ENCODE measurements around the gene VGLL3.

The VGLL3 gene

DNA sequence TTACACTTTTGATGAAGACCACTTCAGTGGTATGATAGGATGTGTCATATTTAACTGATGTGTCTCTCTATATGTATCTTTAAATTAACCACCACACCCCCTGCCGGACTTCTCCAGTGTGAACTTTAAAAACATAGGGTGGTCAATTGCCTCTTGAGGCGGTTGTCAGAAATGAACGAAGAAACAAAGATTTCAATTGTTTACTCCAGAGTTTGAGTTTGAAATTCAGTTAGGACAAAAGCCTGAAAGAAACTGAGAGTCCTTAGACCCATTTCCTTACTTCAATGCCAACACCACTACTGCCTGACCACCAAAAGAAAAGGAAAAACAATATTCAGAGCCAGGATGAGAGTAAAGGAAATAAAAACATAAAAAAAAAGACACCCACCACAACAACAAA is 40.2 kb downstream of the VGLL3 start:
- DNase-seq (ENCODE audit: low spot score), result no peak

DNA sequence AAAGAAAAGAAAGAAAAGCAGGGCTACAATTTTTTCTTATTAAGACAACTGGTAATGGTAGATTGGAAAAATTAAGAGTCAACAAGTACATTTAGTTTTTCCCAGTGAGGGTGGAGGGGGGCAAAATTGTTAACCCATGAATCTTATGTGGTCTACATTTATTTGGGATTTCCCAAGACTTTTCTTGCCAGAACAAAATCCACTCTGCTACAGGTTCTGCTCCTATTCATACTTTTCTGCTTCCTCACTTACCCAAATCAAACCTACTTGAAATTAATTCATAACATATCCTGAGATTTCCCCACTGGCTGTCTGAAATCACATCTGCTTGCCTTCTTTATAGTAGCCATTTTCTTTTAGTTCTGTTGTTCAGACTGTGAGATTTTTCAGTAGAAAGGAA is 41.1 kb downstream of the VGLL3 start:
- no peak for DNase-seq (ENCODE audit: low spot score)

DNA sequence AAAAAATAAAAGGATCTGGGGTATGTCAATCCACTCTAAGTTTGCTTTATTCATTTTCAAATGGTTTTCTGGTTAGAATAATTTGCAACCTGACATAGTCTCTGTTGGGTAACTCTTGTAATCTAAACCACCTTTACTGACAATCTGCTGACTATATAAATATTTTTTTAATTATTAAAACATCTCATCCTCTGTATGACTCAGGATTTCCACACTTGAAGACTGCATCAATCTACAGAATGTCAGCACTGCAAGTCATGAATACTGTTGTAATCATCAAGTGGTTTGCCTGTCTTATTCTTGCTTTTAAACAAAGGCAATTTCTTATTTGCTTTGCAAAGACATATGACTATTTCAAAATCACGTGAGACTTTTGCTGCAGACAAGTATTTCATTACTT is 42.1 kb downstream of the VGLL3 start:
- DNase-seq (ENCODE audit: low spot score), result no peak

DNA sequence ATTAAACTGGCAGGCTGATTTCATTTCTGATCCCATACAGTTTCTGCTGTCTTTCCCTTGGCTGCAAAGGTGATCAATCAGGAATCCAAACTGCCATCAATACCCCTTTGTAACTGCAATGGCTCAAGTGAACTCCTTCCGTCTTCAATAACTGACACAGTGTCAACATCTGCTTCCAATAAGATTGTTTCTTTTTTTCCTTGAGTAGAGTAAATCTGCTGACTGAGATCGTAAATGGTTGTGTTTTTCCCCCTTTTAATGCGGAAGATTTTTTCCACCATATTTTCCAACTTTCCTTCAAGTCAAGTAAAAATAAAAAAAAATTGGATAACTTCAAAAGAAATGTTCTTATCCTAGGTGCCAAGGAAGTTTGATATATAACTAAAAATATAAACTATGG is 48.7 kb downstream of the VGLL3 start:
- no peak for DNase-seq (ENCODE audit: low spot score)

GRCh38 chr3:86938416-86939105 is 52.4 kb downstream of the VGLL3 start:
- DNase-seq (ENCODE audit: low spot score), result no peak

DNA sequence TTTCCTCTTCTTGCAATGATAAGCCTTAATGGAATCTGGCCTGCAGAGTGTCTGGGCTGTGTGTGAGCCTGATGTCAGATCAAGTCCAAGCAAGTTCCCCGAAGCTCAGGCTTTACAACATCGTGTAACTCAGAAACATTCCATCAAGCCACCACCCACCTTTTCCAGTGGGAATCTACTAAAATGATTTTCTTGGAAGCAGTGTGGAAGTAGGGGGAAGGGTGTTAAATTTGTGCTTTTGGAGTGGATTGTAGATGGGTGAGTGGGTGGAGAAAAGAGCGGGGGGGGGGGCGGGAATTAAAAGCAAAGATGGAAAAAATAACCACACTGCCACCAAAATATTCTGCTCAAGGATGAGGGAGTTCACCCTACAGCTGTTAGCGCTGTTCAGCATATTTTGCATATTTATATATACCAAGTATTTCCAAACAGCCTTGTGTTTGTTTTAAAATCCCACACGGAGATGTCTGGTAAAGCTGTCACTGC is 53.6 kb downstream of the VGLL3 start:
- DNase-seq (ENCODE audit: low spot score), result no peak

DNA sequence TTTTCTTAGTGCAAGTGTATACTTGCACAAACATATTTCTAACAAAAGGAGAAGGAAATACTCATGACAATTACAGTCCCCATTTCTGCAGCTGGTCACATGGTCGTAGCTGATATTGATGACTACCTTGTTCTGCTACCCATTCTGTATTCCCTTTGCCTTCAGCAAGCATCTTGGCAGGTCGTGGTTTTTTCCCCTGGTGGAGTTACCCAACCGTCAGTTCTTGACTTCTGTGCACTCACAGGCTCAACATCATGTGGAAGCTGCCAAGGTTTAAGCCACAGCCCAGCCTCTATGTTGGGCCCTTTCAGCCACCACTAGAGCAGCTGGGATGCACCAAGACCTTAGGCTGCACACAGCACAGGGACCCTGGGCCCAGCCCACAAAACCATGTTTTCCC is 56.1 kb downstream of the VGLL3 start:
- no peak for DNase-seq (ENCODE audit: low spot score)

DNA sequence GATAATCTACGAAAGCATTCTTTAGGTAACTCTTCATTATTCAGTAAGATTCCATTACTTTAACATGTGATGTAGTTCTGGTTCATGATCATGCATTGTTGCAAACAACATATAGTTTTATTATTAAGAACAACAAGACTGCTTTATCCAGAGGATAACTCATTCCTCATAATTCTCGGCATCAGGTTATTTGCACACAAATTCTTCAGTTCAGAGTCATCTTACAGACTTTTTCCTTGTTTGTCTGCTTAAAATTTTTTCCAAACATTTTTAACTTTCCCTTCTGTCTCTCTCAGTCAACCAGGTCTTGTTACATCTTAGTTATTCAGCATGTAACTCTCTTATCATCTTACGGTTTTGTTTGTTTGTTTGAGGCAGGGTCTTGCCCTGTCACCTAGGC is 60.1 kb downstream of the VGLL3 start:
- DNase-seq (ENCODE audit: low spot score), result no peak

DNA sequence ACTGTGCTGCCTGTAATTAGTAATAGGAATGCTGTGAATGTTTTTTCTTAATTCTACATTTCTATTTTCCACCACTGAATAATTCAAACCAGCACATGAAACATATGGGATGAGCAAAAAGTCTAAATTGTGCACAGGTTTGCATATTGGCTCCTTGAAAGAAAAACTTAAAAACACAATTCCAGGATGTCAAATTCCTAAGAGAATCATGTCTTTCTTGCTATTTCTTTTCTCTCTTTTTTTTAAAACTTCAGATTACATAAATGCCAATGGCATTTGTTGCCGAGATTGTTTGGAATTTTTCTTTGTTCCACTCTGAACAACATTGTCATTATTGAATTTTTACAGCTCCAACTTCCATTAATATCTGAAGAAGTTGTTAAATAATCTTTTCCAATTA is 60.8 kb downstream of the VGLL3 start:
- DNase-seq (ENCODE audit: low spot score), result no peak

DNA sequence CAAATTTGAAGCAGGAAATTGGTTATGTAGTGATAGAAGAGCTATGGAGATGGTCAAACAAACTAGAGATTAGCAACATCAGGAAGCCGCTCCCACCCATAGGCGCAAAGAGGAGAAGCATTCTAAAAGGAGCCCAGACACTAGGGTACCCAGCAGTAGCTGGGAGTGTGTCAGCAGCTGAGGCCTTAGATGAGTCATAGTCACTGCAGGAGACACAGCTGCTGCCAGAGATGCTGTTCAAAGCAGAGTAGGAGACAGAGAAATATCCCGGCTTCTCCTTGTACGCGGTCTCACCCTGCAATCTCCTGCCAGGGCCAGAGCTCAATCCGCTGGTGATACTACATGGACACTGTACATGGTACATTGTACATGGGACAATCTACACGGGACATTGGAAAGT is 61.9 kb downstream of the VGLL3 start:
- DNase-seq (ENCODE audit: low spot score), result no peak

GRCh38 chr3:86923071-86923491 is 67.9 kb downstream of the VGLL3 start:
- DNase-seq (ENCODE audit: low spot score), result no peak

DNA sequence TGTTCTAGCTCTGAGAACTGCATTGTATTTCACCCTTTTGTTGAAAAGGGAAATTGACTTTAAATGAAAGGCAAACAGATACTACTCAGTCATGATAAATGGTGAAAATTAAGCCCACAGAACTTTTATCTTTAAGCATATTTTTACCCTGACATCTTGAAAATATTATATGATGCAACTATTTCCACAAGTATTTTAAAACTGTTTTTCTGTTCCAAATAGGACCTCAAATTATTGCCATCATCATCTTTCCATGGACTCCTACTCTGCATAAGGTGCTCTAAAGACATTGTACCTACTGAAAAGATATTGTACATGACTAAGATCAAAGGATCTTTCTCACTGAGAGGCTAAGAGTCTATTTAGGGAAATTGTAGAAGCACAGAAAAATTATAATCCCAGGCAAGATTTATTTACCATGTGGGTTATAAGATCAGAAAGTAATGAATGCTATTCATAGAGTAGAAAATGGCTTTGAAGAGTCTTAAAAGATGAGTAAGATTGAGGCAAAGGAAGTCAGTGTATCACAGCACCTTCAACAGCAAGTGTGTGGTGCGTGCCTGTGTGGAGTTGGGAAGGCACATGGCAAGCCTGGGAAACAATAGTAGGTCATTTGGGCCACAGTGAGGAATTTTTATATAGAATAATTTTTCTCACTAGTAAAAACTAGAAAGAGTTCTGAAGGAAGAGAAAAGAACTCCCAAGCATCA is 68.8 kb downstream of the VGLL3 start:
- DNase-seq (ENCODE audit: low spot score), result no peak

DNA sequence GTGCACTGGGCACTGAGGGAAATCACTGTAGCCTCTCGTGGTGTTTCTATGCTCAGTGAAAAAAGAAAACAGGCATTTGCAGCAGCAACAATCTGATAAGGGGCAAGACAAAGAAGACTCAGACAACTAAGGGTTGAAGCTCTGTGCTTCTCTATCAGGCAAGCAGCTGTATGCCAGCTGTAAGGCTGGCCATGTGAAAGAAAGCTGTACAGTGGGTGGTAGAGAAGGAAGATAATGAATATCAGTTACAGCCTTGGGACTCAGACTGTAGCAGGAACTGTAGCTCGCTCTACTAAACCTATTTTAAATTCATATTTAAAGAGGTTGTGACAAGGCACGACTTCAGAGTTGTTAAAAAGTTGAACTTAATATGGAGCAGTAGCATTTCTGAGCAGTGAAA is 76.3 kb downstream of the VGLL3 start:
- DNase-seq (ENCODE audit: low spot score), result no peak

DNA sequence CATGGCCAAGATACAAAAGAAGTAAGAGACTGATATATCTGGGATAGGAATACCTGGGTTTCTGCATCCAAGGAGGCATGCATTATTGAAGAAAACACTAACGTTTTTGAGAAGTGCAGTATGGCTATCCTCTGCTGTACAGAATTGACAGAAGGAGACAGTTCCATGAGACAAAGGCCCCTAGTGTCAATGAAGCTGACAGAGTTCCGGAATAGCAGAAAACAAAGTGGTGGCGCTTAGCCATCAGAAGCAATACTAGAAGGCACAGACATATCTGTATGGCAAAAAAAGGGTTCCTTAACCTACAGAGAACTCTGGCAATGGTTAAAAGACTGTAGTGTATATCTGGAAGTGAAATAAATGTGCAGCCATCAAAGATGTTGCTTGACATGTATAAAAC is 77.8 kb downstream of the VGLL3 start:
- no peak for DNase-seq (ENCODE audit: low spot score)

GRCh38 chr3:86895202-86895601 is 95.7 kb downstream of the VGLL3 start:
- no peak for DNase-seq (ENCODE audit: low spot score)

GRCh38 chr3:86890741-86891396 is 100.1 kb downstream of the VGLL3 start:
- no peak for DNase-seq (ENCODE audit: low spot score)
